ENCODE measurements around the gene AHCY.
"Not testable (repeated sequence)": the region's sequence is repeated elsewhere in the genome, so short reads cannot be mapped to it uniquely, and the experiment has no call there.

The AHCY gene

GRCh38 chr20:34322267-34323105, 19.3 kb upstream of the AHCY start:
- DNase-seq: no peak

GRCh38 chr20:34320861-34321260, 17.7 kb upstream of the AHCY start:
- DNase-seq: no peak

- DNase-seq: no peak
These were observed 15.7 kb upstream of the AHCY start for GRCh38 chr20:34318609-34319443.

- no peak for DNase-seq
These were observed 13.2 kb upstream of the AHCY start for GRCh38 chr20:34316196-34316814.

GRCh38 chr20:34315236-34315635, 12.1 kb upstream of the AHCY start:
- DNase-seq: no peak

GRCh38 chr20:34312544-34313217, 9.5 kb upstream of the AHCY start:
- DNase-seq: peak; percentile 83

GRCh38 chr20:34312024-34312460, 8.9 kb upstream of the AHCY start:
- no peak for DNase-seq

- DNase-seq: peak; percentile 51
These were observed 8.2 kb upstream of the AHCY start for GRCh38 chr20:34311118-34312023.

GRCh38 chr20:34310481-34311117, 7.4 kb upstream of the AHCY start:
- no peak for DNase-seq

GRCh38 chr20:34309691-34310090, 6.5 kb upstream of the AHCY start:
- DNase-seq: no peak

- DNase-seq: no peak
These were observed 2.4 kb upstream of the AHCY start for GRCh38 chr20:34305333-34306230.

- DNase-seq: no peak
These were observed 838 bp downstream of the AHCY start for GRCh38 chr20:34302312-34302722.

GRCh38 chr20:34301587-34302311, 1.4 kb downstream of the AHCY start:
- DNase-seq: no peak

GRCh38 chr20:34300809-34301586, 2.2 kb downstream of the AHCY start:
- DNase-seq: no peak

GRCh38 chr20:34300256-34300806, 2.8 kb downstream of the AHCY start:
- DNase-seq: no peak

GRCh38 chr20:34299556-34300255, 3.4 kb downstream of the AHCY start:
- DNase-seq: no peak

- not testable (repeated sequence) for DNase-seq
These were observed 4.8 kb downstream of the AHCY start for GRCh38 chr20:34298294-34298784.
